Measurements from ENCODE around the gene ARAP3.

Gene ARAP3

GRCh38 chr5:141703133-141703561 is 21.1 kb upstream of the ARAP3 start:
- no peak for DNase-seq (ENCODE audit: low read depth)

- DNase-seq (ENCODE audit: low read depth) = no peak
Observed at GRCh38 chr5:141701360-141702119, 19.5 kb upstream of the ARAP3 start.

GRCh38 chr5:141697586-141697985 is 15.6 kb upstream of the ARAP3 start:
- DNase-seq (ENCODE audit: low read depth) = no peak

- no peak for DNase-seq (ENCODE audit: low read depth)
Observed at GRCh38 chr5:141696431-141696830, 14.4 kb upstream of the ARAP3 start.

- no peak for DNase-seq (ENCODE audit: low read depth)
Observed at GRCh38 chr5:141695627-141696215, 13.7 kb upstream of the ARAP3 start.

GRCh38 chr5:141694479-141694878 is 12.4 kb upstream of the ARAP3 start:
- DNase-seq (ENCODE audit: low read depth) = no peak

GRCh38 chr5:141692919-141693725 is 11.1 kb upstream of the ARAP3 start:
- no peak for DNase-seq (ENCODE audit: low read depth)

- no peak for DNase-seq (ENCODE audit: low read depth)
Observed at GRCh38 chr5:141692533-141692888, 10.5 kb upstream of the ARAP3 start.

- DNase-seq (ENCODE audit: low read depth) = peak; percentile 60
Observed at GRCh38 chr5:141691867-141692532, 10.0 kb upstream of the ARAP3 start.

GRCh38 chr5:141691286-141691866 is 9.3 kb upstream of the ARAP3 start:
- no peak for DNase-seq (ENCODE audit: low read depth)

- DNase-seq (ENCODE audit: low read depth) = no peak
Observed at GRCh38 chr5:141686648-141687416, 4.8 kb upstream of the ARAP3 start.

GRCh38 chr5:141685591-141685990 is 3.6 kb upstream of the ARAP3 start:
- no peak for DNase-seq (ENCODE audit: low read depth)

- DNase-seq (ENCODE audit: low read depth) = no peak
Observed at GRCh38 chr5:141683596-141684141, 1.6 kb upstream of the ARAP3 start.

GRCh38 chr5:141681295-141681694 is 735 bp downstream of the ARAP3 start:
- DNase-seq (ENCODE audit: low read depth) = no peak

- no peak for DNase-seq (ENCODE audit: low read depth)
Observed at GRCh38 chr5:141680751-141681201, 1.3 kb downstream of the ARAP3 start.

- DNase-seq (ENCODE audit: low read depth) = no peak
Observed at GRCh38 chr5:141680178-141680577, 1.9 kb downstream of the ARAP3 start.

GRCh38 chr5:141677415-141677814 is 4.6 kb downstream of the ARAP3 start:
- no peak for DNase-seq (ENCODE audit: low read depth)

- DNase-seq (ENCODE audit: low read depth) = no peak
Observed at GRCh38 chr5:141675672-141676071, 6.4 kb downstream of the ARAP3 start.

- no peak for DNase-seq (ENCODE audit: low read depth)
Observed at GRCh38 chr5:141674747-141675146, 7.3 kb downstream of the ARAP3 start.

- DNase-seq (ENCODE audit: low read depth) = no peak
Observed at GRCh38 chr5:141672841-141673813, 8.9 kb downstream of the ARAP3 start.
